Mesodermal cell (in vitro differentiated cells): Measurements from ENCODE around the gene SKAP1.

ENCODE experiments used
- H3K27ac ChIP-seq: 2 replicates; pipeline ENCODE4 v1.7.0; 2013; ENCODE audit warnings: mild to moderate bottlenecking, low read depth, low read length, moderate library complexity; ENCODE audit not compliant: severe bottlenecking
- H3K36me3 ChIP-seq: 2 replicates; pipeline ENCODE4 v1.7.1; 2013; ENCODE audit warnings: mild to moderate bottlenecking, low read length, moderate library complexity; ENCODE audit not compliant: control insufficient read depth, insufficient read depth
- H3K4me1 ChIP-seq: one replicate; pipeline ENCODE4 v1.7.1; 2013; ENCODE audit warnings: mild to moderate bottlenecking, low read length; ENCODE audit not compliant: insufficient read depth, control insufficient read depth, poor library complexity, severe bottlenecking
- H3K4me3 ChIP-seq: 2 replicates; pipeline ENCODE4 v1.7.0; 2013; ENCODE audit warnings: low read length, control low read depth, mild to moderate bottlenecking; ENCODE audit not compliant: insufficient read depth, poor library complexity, severe bottlenecking; ENCODE audit errors: extremely low read depth
- H3K9me3 ChIP-seq: 2 replicates; pipeline ENCODE4 v1.7.1; 2013; ENCODE audit warnings: mild to moderate bottlenecking, low read length, moderate library complexity; ENCODE audit not compliant: control insufficient read depth
- WGBS, 2 experiments: methylation state at CpG; one replicate each; pipeline ENCODE4 v1.1.5; 2013; ENCODE audit warnings: missing lambda C conversion rate in 2 of 2; ENCODE audit not compliant: insufficient coverage in 2 of 2; 5-methylcytosine and 5-hydroxymethylcytosine counted together

The SKAP1 gene

DNA sequence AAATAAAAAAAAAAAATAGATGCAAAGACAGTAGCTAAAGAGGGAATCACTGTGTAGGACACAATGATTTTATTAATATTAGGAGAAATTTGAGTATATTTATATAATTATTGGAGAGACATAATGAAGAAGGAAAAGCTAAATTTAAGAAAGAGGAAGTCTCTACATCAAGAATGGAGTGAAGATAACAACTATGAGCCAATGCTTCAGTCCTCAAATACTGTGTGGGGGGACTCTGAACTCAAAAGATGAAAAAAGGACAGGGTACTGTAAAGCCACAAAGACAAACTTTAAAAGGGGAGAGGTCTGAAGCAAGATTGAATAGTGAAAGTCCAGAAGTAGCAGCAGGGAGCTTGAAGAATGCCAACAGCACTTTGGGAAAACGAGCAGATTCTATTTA is 44.7 kb downstream of the SKAP1 start:
- H3K4me3 ChIP-seq = no peak overlapping the region
- H3K4me1 ChIP-seq = no peaks in the 10 kb centered on the region
- H3K36me3 ChIP-seq = no peaks in the 10 kb centered on the region
- H3K9me3 ChIP-seq = no peaks in the 10 kb centered on the region
- no peak overlapping the region for H3K27ac ChIP-seq
- WGBS, 2 experiments = 54 to 69% methylated on average over 1 of the region's 1 CpG

DNA sequence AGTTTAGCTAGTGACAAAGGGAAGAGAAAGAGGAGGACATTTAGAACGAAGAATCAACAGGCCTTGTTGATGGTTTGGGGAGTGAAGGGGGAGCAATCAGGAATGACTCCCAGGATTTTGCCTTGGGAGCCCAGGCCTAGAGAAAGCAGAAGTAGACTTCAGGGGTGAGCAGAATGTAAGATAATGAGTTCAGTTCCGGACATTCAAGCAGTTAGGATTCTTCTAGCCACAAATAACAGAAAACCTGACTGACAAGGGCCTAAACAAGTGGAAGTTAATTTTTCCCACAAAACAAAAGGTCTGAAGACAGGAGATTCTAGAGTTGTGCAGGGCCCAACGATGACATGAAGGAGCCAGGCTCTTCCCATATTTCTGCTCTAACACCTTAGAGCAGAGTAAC is 45.9 kb downstream of the SKAP1 start:
- Histone ChIP-seq H3K4me1 (no peaks in the 10 kb centered on the region), H3K9me3 (no peaks in the 10 kb centered on the region), H3K36me3 (no peaks in the 10 kb centered on the region), H3K27ac (no peak overlapping the region), H3K4me3 (no peak overlapping the region)
- WGBS, 2 experiments = 90 to 94% methylated on average over 2 of the region's 3 CpGs

DNA sequence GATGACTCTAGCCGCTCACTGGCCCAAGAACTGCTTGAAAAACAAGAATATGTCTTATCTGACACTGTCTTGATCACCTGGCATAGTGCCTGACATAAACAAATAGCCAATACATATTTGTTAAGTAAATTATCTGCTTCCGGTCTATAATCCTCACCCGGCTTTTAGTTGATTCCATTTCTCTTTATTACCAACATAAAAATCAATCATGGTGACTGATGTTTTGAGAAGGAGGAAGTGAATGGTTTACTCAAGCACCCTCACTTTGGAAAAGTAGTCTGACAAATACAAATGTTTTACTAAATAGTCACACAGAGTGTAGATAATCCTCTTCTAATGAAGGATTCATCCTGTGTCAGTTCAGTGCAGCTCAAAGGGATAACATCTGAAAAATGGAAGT is 47.0 kb downstream of the SKAP1 start:
- WGBS, 2 experiments = 86% methylated on average over 1 of the region's 3 CpGs; no CpG with 5 or more reads in 1 of the 2 experiments
- H3K36me3 ChIP-seq = no peaks in the 10 kb centered on the region
- H3K4me1 ChIP-seq = no peaks in the 10 kb centered on the region
- no peaks in the 10 kb centered on the region for H3K9me3 ChIP-seq
- H3K27ac ChIP-seq = no peak overlapping the region
- no peak overlapping the region for H3K4me3 ChIP-seq

DNA sequence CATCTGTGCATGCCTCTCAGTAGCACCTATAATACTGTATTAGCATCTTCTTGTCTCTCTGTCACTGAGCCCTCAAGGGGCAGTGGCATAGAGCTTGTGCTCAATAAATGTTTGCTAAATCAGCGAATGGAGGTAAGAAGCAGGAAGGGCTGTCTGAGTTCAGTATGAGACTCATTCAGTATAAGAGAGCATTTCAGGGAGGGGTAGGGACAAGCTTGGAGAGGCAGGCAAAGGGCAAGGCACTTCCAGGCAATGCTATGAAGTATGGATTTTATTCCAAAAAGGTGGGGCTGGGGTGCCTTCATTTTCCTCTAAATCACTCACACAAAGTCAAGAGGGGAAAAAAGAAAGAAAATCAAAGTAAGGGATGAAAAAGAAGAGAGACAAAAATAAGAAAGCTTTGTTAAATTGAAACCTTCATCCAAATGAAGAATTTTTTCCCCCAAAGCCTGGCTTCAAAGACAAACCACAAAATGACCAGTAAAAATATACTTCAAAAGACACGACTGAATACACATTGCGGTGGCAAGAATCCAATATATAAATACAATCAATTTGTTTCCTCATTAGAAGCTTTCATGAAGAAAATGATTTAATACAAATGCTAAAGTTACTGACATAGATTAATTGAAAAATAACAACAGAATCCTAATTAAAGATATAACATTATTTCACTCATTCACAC is 51.2 kb downstream of the SKAP1 start:
- Histone ChIP-seq H3K9me3 (no peaks in the 10 kb centered on the region), H3K4me1 (no peaks in the 10 kb centered on the region), H3K36me3 (no peaks in the 10 kb centered on the region), H3K27ac (no peak overlapping the region), H3K4me3 (no peak overlapping the region)
- WGBS, 2 experiments = 89 to 100% methylated on average over 1 of the region's 3 CpGs

DNA sequence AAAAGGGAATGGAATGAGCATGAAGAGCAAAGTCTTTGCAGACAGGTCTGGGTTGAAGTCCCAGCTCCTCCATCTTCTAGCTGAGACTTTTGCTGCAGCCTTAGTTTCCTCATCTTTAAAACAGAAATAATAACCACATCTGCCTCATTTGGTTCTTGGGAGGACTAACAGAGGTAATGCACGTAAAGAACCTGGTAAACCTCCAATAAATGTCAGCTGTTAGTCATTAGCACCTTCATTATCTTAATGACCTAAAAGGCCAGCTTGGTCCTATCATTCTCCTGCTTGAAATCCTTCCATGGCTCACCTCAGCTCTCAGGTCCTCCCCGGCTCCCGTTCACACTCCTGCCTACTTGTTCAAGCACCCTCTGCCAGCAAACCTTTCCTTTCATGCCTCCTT is 51.8 kb downstream of the SKAP1 start:
- Histone ChIP-seq H3K27ac (no peak overlapping the region), H3K4me3 (no peak overlapping the region), H3K36me3 (no peaks in the 10 kb centered on the region), H3K4me1 (no peaks in the 10 kb centered on the region), H3K9me3 (no peaks in the 10 kb centered on the region)
- WGBS, 2 experiments = 87 to 91% methylated on average over 3 of the region's 3 CpGs

DNA sequence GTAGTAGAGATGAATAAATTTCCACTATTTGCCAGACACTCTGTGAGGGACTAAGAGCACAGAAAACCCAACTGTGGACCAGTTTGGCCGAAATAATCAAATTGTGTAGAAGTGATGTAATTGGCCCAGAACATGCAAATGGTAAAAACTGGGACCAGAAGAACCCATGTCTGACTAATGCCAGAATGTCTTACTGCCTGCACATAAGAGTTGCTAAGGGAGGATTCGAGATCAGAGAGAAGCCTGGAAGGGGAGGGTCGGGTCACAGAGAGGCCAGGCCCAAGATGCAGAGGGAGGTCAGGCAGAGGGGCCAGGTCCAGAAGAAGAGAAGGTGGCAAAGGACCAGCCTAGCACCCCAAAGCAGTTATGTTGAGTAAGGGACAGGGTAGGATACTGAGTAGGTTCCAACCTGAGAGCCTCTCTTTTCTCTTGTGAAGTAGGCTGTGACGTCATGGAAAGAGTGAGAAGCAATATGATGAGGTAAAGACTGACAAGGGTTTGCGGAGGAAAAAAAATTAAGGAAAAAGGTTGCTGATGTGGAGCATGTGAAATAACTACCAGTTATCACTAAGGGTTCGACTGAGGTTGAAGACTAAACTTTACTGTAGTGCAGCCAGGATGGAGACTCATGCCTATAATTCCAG is 53.2 kb downstream of the SKAP1 start:
- Histone ChIP-seq H3K36me3 (no peaks in the 10 kb centered on the region), H3K4me3 (no peak overlapping the region), H3K4me1 (no peaks in the 10 kb centered on the region), H3K27ac (no peak overlapping the region), H3K9me3 (no peaks in the 10 kb centered on the region)
- WGBS, 2 experiments = 85 to 89% methylated on average over 3 to 5 of the region's 6 CpGs

DNA sequence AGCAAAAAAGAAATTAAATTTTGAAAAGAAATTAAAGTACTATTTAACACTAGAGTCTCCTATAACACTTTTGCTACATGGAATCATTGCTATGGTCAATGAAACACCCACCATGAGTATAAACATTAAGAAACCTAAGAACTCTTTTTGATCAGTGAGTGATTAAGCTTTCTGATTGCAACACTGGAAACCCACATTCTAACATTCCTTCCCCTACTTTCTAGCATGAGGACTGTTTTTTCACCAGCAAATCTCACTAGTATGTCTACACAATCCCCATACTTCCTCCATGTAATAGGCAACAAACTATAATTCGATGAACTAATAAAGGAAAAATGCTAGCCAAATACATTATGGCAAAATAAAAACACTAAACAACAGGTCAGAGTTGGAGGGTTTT is 54.7 kb downstream of the SKAP1 start:
- Histone ChIP-seq H3K4me1 (no peaks in the 10 kb centered on the region), H3K9me3 (no peaks in the 10 kb centered on the region), H3K4me3 (no peak overlapping the region), H3K27ac (no peak overlapping the region), H3K36me3 (no peaks in the 10 kb centered on the region)
- WGBS, 2 experiments = no CpG with 5 or more reads among the region's 1 CpG

DNA sequence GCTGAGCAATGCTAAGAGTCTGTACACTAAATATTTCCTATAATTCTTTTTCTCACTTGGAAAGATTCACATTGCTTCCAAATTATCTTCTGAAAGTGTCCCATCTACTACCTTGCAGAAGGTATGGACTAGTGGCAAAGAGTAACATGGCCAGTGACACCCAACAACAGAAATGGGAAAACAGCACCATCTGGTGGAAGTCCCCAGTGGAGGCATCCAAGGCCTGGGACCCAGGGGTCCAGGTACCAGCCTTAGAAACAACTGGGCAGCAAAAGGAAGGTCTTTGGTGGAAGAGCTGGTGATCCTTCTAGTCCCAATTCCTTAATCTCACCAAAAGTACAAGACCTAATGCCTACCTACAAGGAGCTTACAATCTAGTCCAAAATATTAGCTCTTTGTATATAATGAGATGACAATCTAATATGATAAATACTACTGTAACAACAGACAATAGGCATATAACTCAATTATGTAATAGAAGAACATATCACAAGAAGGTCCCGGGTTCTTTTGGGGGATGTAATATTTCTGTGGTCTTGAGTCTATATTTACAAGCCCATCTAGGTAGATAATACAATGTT is 55.3 kb downstream of the SKAP1 start:
- no CpG with 5 or more reads among the region's 1 CpG for WGBS, 2 experiments
- H3K9me3 ChIP-seq = no peaks in the 10 kb centered on the region
- no peaks in the 10 kb centered on the region for H3K36me3 ChIP-seq
- no peak overlapping the region for H3K4me3 ChIP-seq
- H3K4me1 ChIP-seq = no peaks in the 10 kb centered on the region
- no peak overlapping the region for H3K27ac ChIP-seq

DNA sequence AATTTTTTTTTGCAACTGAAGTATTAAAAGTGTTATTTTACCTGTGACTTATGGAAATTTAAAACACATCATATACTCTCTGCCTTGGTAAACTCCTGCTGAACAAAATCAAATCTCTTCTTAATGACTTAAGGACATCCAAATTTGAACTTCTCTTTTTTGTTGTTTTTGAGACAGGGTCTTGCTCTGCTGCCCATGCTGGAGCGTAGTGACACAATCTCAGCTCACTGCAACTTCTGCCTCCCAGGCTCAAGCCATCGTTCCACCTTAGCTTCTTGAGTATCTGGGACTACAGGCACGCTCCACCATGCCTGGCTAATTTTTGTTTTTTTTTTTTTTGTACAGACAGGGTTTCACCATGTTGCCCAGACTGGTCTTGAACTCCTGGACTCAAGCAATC is 56.1 kb downstream of the SKAP1 start:
- Histone ChIP-seq H3K27ac (no peak overlapping the region), H3K9me3 (no peaks in the 10 kb centered on the region), H3K4me3 (no peak overlapping the region), H3K36me3 (no peaks in the 10 kb centered on the region), H3K4me1 (no peaks in the 10 kb centered on the region)
- WGBS, 2 experiments = 85 to 88% methylated on average over 2 to 3 of the region's 3 CpGs

DNA sequence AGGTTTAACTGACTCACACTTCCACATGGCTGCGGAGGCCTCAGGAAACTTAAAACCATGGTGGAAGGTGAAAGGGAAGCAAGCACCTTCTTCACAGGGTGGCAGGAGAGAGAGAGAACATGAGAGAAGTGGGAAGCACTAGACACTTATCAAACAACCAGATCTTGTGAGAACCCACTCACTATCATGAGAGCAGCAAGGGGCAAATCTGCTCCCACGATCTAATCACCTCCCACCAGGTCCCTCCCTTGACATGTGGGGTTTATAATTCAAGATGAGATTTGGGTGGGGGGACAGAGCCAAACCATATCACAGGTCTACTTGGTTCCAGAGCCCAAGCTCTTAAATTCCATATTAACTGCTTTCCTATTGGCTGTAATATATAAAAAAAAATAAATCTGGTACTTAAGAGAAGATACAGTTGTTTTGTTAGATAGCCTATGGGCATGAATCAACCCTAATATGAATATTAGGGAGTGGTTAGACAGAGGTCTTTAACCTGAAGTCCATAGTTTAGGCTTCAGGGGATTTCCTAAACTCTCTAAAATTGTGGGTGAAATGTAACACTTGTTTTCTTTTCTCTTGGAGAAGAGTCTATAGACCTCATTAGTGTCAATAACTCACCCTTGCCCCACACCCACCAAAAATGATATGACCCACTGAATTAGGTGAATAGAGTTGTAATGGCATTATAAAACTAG is 56.7 kb downstream of the SKAP1 start:
- H3K9me3 ChIP-seq = no peaks in the 10 kb centered on the region
- no peak overlapping the region for H3K4me3 ChIP-seq
- WGBS, 2 experiments = no CpG with 5 or more reads among the region's 2 CpGs
- no peak overlapping the region for H3K27ac ChIP-seq
- H3K36me3 ChIP-seq = no peaks in the 10 kb centered on the region
- no peaks in the 10 kb centered on the region for H3K4me1 ChIP-seq
